Measurements from ENCODE around the gene CCDC192.

Gene CCDC192

GRCh38 chr5:127909066-127909465 is 205.9 kb downstream of the CCDC192 start (continued):
- no peak for TF ChIP-seq ZBTB10 (tag by site-specific recombination; IDR thresholded peaks at IDR 0.05)
- no peak for TF ChIP-seq RBAK (tag by site-specific recombination; IDR thresholded peaks at IDR 0.05)
- no peak for TF ChIP-seq ZNF843 (tag by site-specific recombination; IDR thresholded peaks at IDR 0.05)
- no peak for TF ChIP-seq ZNF830 (tag by site-specific recombination; IDR thresholded peaks at IDR 0.05; ENCODE audit: low read depth)
- no peak for TF ChIP-seq SETDB1 (IDR thresholded peaks at IDR 0.05; ENCODE audit: insufficient read length, low read length)
- TF ChIP-seq, protein P1, sequence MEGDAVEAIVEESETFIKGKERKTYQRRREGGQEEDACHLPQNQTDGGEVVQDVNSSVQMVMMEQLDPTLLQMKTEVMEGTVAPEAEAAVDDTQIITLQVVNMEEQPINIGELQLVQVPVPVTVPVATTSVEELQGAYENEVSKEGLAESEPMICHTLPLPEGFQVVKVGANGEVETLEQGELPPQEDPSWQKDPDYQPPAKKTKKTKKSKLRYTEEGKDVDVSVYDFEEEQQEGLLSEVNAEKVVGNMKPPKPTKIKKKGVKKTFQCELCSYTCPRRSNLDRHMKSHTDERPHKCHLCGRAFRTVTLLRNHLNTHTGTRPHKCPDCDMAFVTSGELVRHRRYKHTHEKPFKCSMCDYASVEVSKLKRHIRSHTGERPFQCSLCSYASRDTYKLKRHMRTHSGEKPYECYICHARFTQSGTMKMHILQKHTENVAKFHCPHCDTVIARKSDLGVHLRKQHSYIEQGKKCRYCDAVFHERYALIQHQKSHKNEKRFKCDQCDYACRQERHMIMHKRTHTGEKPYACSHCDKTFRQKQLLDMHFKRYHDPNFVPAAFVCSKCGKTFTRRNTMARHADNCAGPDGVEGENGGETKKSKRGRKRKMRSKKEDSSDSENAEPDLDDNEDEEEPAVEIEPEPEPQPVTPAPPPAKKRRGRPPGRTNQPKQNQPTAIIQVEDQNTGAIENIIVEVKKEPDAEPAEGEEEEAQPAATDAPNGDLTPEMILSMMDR (tag by site-specific recombination; IDR thresholded peaks at IDR 0.05): peak; percentile 58
- TF ChIP-seq, protein P2, sequence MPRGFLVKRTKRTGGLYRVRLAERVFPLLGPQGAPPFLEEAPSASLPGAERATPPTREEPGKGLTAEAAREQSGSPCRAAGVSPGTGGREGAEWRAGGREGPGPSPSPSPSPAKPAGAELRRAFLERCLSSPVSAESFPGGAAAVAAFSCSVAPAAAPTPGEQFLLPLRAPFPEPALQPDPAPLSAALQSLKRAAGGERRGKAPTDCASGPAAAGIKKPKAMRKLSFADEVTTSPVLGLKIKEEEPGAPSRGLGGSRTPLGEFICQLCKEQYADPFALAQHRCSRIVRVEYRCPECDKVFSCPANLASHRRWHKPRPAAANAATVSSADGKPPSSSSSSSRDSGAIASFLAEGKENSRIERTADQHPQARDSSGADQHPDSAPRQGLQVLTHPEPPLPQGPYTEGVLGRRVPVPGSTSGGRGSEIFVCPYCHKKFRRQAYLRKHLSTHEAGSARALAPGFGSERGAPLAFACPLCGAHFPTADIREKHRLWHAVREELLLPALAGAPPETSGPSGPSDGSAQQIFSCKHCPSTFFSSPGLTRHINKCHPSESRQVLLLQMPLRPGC (tag by site-specific recombination; IDR thresholded peaks at IDR 0.05): no peak
- TF ChIP-seq, protein P3, sequence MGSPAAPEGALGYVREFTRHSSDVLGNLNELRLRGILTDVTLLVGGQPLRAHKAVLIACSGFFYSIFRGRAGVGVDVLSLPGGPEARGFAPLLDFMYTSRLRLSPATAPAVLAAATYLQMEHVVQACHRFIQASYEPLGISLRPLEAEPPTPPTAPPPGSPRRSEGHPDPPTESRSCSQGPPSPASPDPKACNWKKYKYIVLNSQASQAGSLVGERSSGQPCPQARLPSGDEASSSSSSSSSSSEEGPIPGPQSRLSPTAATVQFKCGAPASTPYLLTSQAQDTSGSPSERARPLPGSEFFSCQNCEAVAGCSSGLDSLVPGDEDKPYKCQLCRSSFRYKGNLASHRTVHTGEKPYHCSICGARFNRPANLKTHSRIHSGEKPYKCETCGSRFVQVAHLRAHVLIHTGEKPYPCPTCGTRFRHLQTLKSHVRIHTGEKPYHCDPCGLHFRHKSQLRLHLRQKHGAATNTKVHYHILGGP (tag by site-specific recombination; IDR thresholded peaks at IDR 0.05): no peak
- TF ChIP-seq, protein P4, sequence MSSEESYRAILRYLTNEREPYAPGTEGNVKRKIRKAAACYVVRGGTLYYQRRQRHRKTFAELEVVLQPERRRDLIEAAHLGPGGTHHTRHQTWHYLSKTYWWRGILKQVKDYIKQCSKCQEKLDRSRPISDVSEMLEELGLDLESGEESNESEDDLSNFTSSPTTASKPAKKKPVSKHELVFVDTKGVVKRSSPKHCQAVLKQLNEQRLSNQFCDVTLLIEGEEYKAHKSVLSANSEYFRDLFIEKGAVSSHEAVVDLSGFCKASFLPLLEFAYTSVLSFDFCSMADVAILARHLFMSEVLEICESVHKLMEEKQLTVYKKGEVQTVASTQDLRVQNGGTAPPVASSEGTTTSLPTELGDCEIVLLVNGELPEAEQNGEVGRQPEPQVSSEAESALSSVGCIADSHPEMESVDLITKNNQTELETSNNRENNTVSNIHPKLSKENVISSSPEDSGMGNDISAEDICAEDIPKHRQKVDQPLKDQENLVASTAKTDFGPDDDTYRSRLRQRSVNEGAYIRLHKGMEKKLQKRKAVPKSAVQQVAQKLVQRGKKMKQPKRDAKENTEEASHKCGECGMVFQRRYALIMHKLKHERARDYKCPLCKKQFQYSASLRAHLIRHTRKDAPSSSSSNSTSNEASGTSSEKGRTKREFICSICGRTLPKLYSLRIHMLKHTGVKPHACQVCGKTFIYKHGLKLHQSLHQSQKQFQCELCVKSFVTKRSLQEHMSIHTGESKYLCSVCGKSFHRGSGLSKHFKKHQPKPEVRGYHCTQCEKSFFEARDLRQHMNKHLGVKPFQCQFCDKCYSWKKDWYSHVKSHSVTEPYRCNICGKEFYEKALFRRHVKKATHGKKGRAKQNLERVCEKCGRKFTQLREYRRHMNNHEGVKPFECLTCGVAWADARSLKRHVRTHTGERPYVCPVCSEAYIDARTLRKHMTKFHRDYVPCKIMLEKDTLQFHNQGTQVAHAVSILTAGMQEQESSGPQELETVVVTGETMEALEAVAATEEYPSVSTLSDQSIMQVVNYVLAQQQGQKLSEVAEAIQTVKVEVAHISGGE (tag by site-specific recombination; conservative IDR thresholded peaks at IDR 0.05; ENCODE audit: low read depth): no peak
- TF ChIP-seq ZNF670 (tag by site-specific recombination; IDR thresholded peaks at IDR 0.05; ENCODE audit: low read depth): no peak
- TF ChIP-seq ZNF664 (tag by site-specific recombination; IDR thresholded peaks at IDR 0.05): no peak
- TF ChIP-seq ZNF426 (tag by site-specific recombination; IDR thresholded peaks at IDR 0.05): no peak
- TF ChIP-seq PRDM1 (tag by site-specific recombination; IDR thresholded peaks at IDR 0.05): no peak
- TF ChIP-seq PRDM10 (tag by site-specific recombination; IDR thresholded peaks at IDR 0.05): peak; percentile 19; the same call in 1 of the 2 replicates
- TF ChIP-seq ZNF266 (tag by site-specific recombination; IDR thresholded peaks at IDR 0.05; ENCODE audit: low read depth): no peak
- TF ChIP-seq ZNF658 (tag by site-specific recombination; IDR thresholded peaks at IDR 0.05): no peak
- TF ChIP-seq ZNF707 (tag by site-specific recombination; IDR thresholded peaks at IDR 0.05): no peak
